RWPE2 (cell line): ENCODE data around the gene RIMBP2.
A peak's percentile ranks its signal among the peaks of the same experiment; 100 is the strongest.

Experiments used
- ATAC-seq: fragments of 200-7000 bp; cut with Tn5 transposase; 3 replicates; pipeline ENCODE4 v1.9.1; 2021; ENCODE audit warnings: low read depth
- DNase-seq: peaks from one replicate; pipeline ENCODE4 v3.0.0-alpha.2; 2020; ENCODE audit warnings: low spot score
- H3K27ac ChIP-seq: fragments of 450-650 bp; 2 replicates; pipeline ENCODE4 v1.5.1; 2017; ENCODE audit warnings: mild to moderate bottlenecking; ENCODE audit not compliant: poor library complexity, severe bottlenecking
- H3K27me3 ChIP-seq: fragments of 250-450 bp; sonication (Bioruptor Pico); 2 replicates; pipeline ENCODE4 v1.5.1; 2021; ENCODE audit warnings: mild to moderate bottlenecking, moderate library complexity; ENCODE audit not compliant: insufficient read depth, poor library complexity, severe bottlenecking
- H3K36me3 ChIP-seq: fragments of 250-450 bp; sonication (Bioruptor Pico); 2 replicates; pipeline ENCODE4 v1.5.1; 2020; ENCODE audit warnings: low read depth, mild to moderate bottlenecking, moderate library complexity
- H3K4me1 ChIP-seq: fragments of 250-450 bp; sonication (Bioruptor Pico); 2 replicates; pipeline ENCODE4 v1.5.1; 2021; ENCODE audit warnings: mild to moderate bottlenecking, moderate library complexity; ENCODE audit not compliant: insufficient read depth, poor library complexity, severe bottlenecking
- H3K4me3 ChIP-seq: fragments of 250-450 bp; sonication (Bioruptor Pico); 2 replicates; pipeline ENCODE4 v1.5.1; 2021; ENCODE audit warnings: mild to moderate bottlenecking, moderate library complexity; ENCODE audit not compliant: severe bottlenecking
- H3K9me3 ChIP-seq: fragments of 250-450 bp; sonication (Bioruptor Pico); 2 replicates; pipeline ENCODE4 v1.5.1; 2021; ENCODE audit warnings: mild to moderate bottlenecking, moderate library complexity; ENCODE audit not compliant: severe bottlenecking
- CTCF ChIP-seq: fragments of 450-650 bp; IDR thresholded peaks from one replicate; pipeline ENCODE4 v1.5.1; 2017; ENCODE audit warnings: mild to moderate bottlenecking, moderate library complexity; ENCODE audit not compliant: poor library complexity, severe bottlenecking

The RIMBP2 gene

GRCh38 chr12:130385193-130385592 lies 330.9 kb downstream of the RIMBP2 start:
- Histone ChIP-seq H3K4me1 (no peaks in the 10 kb centered on the region), H3K36me3 (no peaks in the 10 kb centered on the region), H3K27me3 (peaks cover 4% of the 10 kb centered on the region), H3K9me3 (no peaks in the 10 kb centered on the region), H3K27ac (no peak overlapping the region), H3K4me3 (no peak overlapping the region)
- no peak for TF ChIP-seq CTCF
- no peak for ATAC-seq
- DNase-seq: no peak

- H3K27ac ChIP-seq: no peak overlapping the region
- no peak for TF ChIP-seq CTCF
- no peaks in the 10 kb centered on the region for H3K9me3 ChIP-seq
- H3K4me1 ChIP-seq: no peaks in the 10 kb centered on the region
- DNase-seq (no peak), ATAC-seq (no peak)
- H3K27me3 ChIP-seq: peaks cover 4% of the 10 kb centered on the region
- no peaks in the 10 kb centered on the region for H3K36me3 ChIP-seq
- H3K4me3 ChIP-seq: no peak overlapping the region
These were observed 331.9 kb downstream of the RIMBP2 start for GRCh38 chr12:130384234-130384633.

GRCh38 chr12:130382818-130383217 lies 333.3 kb downstream of the RIMBP2 start:
- Histone ChIP-seq H3K27ac (no peak overlapping the region), H3K36me3 (no peaks in the 10 kb centered on the region), H3K4me1 (no peaks in the 10 kb centered on the region), H3K4me3 (no peak overlapping the region), H3K9me3 (no peaks in the 10 kb centered on the region), H3K27me3 (peaks cover 4% of the 10 kb centered on the region)
- no peak for TF ChIP-seq CTCF
- ATAC-seq (no peak), DNase-seq (no peak)

- Histone ChIP-seq H3K9me3 (no peaks in the 10 kb centered on the region), H3K27ac (no peak overlapping the region), H3K27me3 (no peaks in the 10 kb centered on the region), H3K36me3 (no peaks in the 10 kb centered on the region), H3K4me1 (no peaks in the 10 kb centered on the region), H3K4me3 (no peak overlapping the region)
- no peak for DNase-seq
- no peak for TF ChIP-seq CTCF
- peak; percentile 59; the same call in 1 of the 3 replicates for ATAC-seq
These were observed 340.5 kb downstream of the RIMBP2 start for GRCh38 chr12:130375296-130376287.

GRCh38 chr12:130374083-130374482 lies 342.0 kb downstream of the RIMBP2 start:
- ATAC-seq (no peak), DNase-seq (no peak)
- Histone ChIP-seq H3K27me3 (no peaks in the 10 kb centered on the region), H3K27ac (no peak overlapping the region), H3K9me3 (no peaks in the 10 kb centered on the region), H3K4me1 (no peaks in the 10 kb centered on the region), H3K36me3 (no peaks in the 10 kb centered on the region), H3K4me3 (no peak overlapping the region)
- no peak for TF ChIP-seq CTCF
